ENCODE results near the gene PARP1. TPM values are rescaled to one million over a fixed set of nuclear protein-coding genes. Genes with fewer than 3 reads are reported as not detected.

PARP1 gene
- 133 TPM for polyA plus RNA-seq (ENCODE audit: insufficient read length)
- long read RNA-seq, donor 1, transcript PARP1-208 (2 exons, 416 nt): minor isoform, 7 of 75 reads
- long read RNA-seq, donor 1, transcript PARP1-201 (2 exons, 570 nt): major isoform, 13 of 75 reads
- long read RNA-seq, donor 1, partial matches to known transcripts: 51 of 75 reads
- long read RNA-seq, donor 1, other reads (novel, unspliced or antisense): 0 of 75 reads
- long read RNA-seq, donor 2, transcript PARP1-203 (23 exons, 3,958 nt): minor isoform, 6 of 60 reads
- long read RNA-seq, donor 2, transcript PARP1-208 (2 exons, 416 nt): major isoform, 9 of 60 reads
- long read RNA-seq, donor 2, partial matches to known transcripts: 44 of 60 reads
- long read RNA-seq, donor 2, other reads (novel, unspliced or antisense): 0 of 60 reads
- long read RNA-seq, donor 3, partial matches to known transcripts: 26 of 37 reads
- long read RNA-seq, donor 3, other reads (novel, unspliced or antisense): 0 of 37 reads
- long read RNA-seq, donor 4, partial matches to known transcripts: 0 of 6 reads
- long read RNA-seq, donor 4, other reads (novel, unspliced or antisense): 0 of 6 reads
- long read RNA-seq, donor 5, transcript PARP1-208 (2 exons, 416 nt): minor isoform, 8 of 62 reads
- long read RNA-seq, donor 5, transcript PARP1-203 (23 exons, 3,958 nt): major isoform, 17 of 62 reads
- long read RNA-seq, donor 5, partial matches to known transcripts: 33 of 62 reads
- long read RNA-seq, donor 5, other reads (novel, unspliced or antisense): 0 of 62 reads
- long read RNA-seq, donor 6, transcript PARP1-201 (2 exons, 570 nt): major isoform, 11 of 133 reads
- long read RNA-seq, donor 6, partial matches to known transcripts: 114 of 133 reads
- long read RNA-seq, donor 6, other reads (novel, unspliced or antisense): 0 of 133 reads
- long read RNA-seq, donor 7, transcript PARP1-208 (2 exons, 416 nt): minor isoform, 6 of 92 reads
- long read RNA-seq, donor 7, transcript PARP1-203 (23 exons, 3,958 nt): major isoform, 9 of 92 reads
- long read RNA-seq, donor 7, transcript PARP1-201 (2 exons, 570 nt): minor isoform, 5 of 92 reads
- long read RNA-seq, donor 7, partial matches to known transcripts: 72 of 92 reads
- long read RNA-seq, donor 7, other reads (novel, unspliced or antisense): 0 of 92 reads
- long read RNA-seq, donor 8, partial matches to known transcripts: 9 of 17 reads
- long read RNA-seq, donor 8, other reads (novel, unspliced or antisense): 0 of 17 reads

DNA sequence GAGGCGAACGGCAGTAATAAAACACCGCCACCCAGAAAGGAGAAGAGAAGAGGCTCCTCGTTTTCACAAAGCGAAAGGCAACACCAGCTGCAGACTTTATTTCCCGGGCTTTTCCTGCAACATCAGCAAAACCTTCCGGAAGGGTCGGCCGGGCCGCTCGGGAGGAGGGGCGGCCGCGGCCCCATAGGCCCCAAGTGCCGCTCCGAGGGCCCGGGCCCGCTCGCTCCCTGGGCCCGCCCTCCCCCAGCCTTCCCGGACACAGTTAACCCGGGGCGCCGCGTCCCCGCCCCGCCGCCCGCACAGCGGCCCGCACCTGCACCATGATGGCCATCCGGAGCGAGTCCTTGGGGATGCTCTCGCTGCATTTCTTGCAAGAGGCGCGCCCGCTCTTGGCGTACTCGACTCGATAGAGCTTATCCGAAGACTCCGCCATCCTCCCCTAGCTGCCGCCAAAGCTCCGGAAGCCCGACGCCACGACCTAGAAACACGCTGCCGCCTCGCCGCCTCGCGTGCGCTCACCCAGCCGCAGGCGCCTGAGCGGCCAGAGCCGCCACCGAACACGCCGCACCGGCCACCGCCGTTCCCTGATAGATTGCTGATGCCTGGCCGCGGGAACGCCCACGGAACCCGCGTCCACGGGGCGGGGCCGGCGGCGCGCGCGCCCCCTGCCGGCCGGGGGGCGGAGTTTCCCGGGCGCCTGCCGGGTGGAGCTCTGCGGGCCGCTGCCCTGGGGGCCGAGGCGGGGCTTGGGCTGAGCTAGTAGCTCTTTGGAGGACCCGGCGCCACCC is at the start of gene PARP1:
PARP1 (minus strand) TSS at position 597 of the 788 bp plus-strand sequence; CDS start at position 433, 164 bp downstream.
- peak; percentile 82 for DNase-seq

GRCh38 chr1:226457307-226457712 is 49.4 kb upstream of the PARP1 start:
- DNase-seq: no peak

- DNase-seq: no peak
Observed at GRCh38 chr1:226455843-226456242, 48.0 kb upstream of the PARP1 start.

DNA sequence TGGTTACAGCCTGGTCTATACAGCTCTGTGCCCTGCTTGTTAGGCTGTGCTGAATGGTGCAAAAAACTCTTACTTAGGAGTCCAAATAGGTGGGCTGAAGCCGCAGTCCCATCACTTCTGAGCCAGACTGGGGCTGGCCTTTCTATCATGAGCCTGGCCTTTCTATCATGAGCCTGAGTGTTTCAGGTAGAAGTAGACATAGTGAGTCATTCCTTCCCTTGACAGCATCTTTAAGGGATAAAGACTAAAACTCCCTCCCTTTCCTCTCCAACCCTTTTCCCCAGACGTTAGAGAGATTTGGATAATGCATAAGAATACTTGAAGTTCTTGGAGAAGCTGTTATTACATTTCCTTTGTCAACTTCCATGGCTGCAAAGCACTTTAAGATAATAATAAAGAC is 46.5 kb upstream of the PARP1 start:
- DNase-seq: no peak

GRCh38 chr1:226453015-226453704 is 45.3 kb upstream of the PARP1 start:
- DNase-seq: no peak

DNA sequence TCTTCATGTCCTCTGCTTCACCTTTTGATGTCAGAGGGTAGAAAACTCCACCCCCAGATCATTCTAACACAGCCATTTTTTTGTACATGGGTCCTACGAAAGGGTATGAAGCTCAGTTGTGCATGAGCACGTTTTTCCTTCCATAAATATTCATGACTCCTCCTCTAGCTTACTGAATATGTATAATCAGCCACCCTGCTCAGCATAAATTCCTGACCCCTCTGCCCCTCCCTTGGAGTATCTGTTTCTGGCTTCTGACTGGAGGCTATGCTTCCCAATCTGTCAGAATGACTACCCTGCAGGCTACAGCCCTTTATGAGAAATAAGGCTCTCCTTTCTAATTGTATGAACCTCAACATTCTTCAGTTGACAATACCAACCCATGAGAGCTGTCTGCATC is 42.8 kb upstream of the PARP1 start:
- no peak for DNase-seq

DNA sequence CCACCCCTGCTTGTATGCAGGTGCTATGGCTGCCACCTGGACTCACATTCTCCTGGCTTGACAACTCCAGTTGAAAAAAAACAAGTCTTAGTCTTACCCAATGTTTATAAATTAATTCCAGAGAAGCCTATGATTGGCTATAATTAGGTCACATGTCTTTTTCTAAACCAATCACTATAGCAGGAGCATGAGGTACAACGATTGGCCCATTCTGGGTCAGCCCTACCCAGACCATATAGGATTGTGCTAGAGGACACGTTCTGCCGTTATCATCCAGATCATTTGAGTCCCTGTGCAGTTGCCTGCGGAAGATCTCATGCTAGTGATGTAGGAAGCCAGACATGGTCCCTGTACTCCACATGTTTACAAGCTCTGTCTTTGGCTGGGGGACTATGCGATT is 41.9 kb upstream of the PARP1 start:
- no peak for DNase-seq

DNA sequence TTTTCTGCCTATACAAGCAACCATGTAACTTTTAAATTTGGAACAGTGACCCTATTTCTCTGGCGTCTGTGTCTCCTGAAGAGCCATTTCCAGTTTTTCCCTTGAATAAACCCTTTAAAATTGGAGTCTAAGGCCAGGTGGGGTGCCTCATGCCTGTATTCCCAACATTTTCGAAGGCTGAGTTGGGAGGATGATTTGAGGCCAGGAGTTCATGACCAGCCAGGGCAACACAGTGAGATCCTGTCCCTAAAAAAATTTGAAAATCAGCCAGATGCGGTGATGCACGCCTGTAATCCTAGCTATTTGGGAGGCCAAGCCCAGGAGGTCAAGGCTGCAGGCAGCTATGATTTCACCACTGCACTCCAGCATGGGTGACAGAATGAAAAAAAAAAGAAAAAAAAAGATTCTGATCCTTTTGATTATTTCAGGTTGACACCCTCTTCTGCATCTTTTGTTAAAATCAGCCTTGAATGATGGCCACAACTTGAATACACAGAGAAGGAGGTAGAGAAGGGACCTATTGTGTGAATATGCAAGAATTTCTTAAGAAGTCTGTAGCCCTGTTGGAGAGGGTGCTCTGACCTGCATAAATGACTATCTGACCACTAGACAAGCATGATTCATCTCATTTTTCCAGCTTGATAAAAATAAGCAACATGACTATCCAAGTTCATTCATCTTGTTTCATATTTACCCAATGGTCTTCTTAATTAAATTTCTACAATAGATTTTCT is 40.2 kb upstream of the PARP1 start:
- no peak for DNase-seq

DNA sequence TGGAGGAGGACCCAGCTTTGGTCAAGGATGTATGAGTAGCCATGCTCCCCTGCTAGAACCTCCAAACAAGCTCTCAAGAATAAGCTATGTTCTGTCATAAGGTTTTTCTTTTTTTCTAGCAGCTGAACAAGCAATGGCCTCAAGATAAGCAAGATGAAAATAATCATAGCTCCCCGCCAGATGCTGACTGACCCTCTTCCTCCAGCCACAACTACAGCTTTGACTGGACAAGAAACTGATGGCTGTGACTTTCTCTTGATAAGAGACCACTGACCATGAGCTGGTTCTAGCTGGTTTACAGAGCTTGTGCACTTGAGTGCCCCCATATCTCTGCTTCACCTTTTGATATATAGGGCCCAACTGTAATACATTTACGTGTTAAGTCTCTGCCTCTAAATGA is 38.2 kb upstream of the PARP1 start:
- no peak for DNase-seq

GRCh38 chr1:226444901-226445300 is 37.0 kb upstream of the PARP1 start:
- no peak for DNase-seq

- no peak for DNase-seq
Observed at GRCh38 chr1:226443439-226443838, 35.5 kb upstream of the PARP1 start.

DNA sequence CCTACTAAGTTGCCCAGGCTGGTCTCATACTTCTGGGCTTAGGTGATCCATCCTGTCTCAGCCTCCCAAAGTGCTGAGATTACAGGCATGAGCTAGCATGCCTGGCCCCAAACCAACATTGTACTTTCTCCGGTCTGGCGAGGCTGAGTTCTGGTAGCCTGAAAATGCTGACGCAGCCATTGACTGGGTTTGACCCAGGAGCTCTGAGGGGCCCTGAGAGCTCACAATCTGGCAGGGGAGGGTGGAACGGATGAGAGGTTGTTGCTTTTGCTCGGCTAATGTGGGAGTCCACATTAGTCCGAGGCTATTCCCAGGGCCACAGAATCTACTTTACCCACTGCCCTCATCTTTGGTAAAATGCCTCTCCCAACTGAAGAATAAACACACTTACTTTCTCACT is 35.1 kb upstream of the PARP1 start:
- DNase-seq: no peak

GRCh38 chr1:226441629-226442028 is 33.7 kb upstream of the PARP1 start:
- no peak for DNase-seq

DNA sequence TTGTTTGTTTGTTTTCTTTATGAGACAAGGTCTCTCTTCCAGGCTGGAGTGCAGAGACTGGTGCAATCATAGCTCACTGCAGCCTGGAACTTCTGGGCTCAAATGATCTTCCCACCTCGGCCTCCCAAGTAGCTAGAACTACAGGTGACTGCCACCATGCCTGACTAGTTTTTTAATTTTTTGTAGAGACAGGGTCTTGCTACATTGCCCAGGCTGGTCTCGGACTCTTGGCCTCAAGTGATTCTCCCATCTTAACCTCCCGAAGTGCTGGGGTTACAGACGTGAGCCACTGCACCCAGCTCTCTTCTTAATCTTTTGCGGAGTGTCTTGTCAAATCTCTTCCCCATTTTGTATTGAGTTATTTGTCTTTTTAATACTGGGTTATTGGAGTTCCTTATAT is 32.6 kb upstream of the PARP1 start:
- DNase-seq: no peak

DNA sequence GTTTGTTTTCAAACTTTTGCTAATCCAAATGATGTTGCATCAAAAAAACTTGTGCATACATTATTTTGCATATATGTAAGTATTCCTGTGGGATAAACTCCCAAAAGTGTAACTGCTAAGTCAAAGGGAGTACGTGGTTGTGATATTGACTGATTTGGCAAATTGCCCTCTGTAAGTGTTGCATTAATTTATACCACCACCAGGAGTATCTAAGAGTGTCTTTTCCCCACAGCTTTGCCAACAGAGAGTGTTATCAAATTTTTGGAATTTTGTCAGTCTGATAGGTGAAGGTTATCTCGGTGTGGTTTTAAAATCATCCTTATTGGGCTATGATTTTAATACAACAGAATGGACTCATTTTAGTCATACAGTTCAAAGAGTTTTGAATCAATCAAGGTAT is 30.1 kb upstream of the PARP1 start:
- no peak for DNase-seq

DNA sequence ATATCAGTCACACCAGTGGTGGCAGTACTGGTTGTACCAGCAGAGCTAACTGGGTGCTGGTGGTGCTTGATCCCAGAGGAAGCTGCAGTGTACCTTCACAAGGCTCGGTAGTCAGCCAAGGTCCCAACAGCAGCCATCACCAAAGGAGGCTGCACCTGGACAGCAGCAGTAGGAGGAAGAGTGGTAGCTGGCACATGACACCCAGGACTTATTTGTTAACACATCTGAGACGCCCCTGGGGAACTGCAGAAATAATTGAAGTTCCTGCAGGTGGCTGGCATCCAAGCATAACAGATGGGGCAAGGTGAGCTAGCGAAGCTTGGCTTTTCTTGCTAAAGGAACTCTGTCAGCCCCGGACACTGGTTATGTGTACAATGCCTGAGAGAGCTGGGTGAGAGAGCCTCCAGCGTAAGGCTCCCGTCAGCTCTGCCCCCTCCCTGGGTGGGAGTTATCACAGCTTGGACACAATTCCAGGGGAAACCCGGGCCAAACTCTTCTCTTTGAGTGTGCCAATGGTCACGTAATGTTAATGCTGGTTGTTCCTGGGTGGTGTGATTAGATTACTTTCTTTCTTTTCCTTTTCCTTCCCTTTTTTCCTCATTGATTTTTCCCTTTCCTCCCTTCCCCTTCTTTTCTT is 29.1 kb upstream of the PARP1 start:
- no peak for DNase-seq

DNA sequence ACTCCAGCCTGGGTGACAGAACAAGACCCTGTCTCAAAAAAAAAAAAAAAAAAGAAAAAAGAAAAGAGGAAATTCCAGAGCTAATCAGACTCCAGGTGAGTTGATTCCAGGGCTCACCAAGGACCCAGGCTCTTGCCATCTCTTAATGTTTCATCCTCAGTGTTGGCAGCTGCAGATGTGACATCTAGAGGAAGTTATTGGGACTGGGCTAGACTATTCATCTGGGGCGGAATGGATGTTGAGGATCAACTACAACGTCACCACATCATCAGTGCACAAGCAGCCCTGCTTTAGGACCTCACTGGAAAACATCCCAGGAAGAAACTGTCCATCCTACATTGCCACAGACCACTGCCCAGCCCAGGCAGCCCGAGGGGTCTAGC is 28.6 kb upstream of the PARP1 start:
- no peak for DNase-seq

DNA sequence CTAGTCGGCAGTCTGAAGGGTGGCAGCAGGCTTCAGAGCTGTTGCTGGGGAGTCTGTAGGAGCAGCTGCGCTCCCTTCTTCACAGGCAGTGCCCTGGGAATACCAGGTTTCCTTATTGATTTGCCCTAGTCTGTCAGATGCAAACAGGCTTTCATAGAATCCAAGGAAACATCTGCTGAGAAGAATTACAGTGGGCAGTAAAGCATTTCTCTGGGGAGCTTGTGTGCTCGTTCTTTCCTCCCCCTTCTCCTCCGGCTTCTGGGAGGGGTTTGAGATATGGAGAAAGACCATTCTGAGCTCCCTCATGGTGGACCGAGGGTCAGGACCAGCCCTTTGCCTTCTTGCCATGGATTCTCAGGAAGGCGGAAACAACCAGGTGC is 25.4 kb upstream of the PARP1 start:
- no peak for DNase-seq

GRCh38 chr1:226432586-226433340 is 24.9 kb upstream of the PARP1 start:
- DNase-seq: no peak

Data from left kidney (tissue), 8 donors.